HG02884 (cell line): ENCODE measurements around the gene ACTMAP.

ENCODE experiments used
- ATAC-seq: cut with Tn5 transposase; IDR thresholded peaks from one replicate; pipeline ENCODE4 v1.9.1; 2021; ENCODE audit warnings: mild to moderate bottlenecking, moderate library complexity; ENCODE audit not compliant: unreplicated experiment

The ACTMAP gene

DNA sequence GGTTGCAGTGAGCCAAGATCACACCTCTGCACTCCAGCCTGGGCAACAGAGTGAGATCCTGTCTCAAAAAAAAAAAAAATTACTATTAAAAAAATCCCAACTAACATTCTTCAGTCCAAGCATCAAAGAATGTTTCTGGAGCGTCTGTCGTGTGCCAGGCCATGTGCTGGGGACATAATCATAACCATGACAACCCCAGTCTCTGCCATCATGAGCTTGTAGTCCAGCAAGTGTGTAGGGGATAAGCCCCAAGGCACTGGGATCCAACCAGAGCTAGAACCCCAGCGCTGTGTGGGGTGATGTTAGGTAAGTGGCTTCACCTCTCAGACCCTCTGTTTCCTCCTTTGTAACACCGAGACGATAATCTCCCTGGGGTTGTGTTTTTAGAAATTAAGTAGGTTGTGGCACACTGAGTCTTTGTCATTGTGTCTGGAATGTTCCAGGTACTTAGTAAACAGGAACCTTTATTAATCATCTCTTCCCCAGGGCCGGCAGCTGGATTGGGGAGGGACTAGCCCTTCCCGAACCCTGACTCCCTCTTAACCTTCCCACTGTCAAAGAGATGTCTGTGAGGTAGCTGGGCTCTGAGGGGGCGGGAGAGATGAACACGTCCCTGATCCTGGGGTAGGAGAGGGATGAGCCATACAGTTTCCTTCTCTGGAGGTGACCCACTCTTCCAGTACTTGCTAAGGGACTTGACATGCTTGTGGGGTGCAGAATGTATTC, 28.2 kb downstream of the ACTMAP start:
- ATAC-seq: no peak

DNA sequence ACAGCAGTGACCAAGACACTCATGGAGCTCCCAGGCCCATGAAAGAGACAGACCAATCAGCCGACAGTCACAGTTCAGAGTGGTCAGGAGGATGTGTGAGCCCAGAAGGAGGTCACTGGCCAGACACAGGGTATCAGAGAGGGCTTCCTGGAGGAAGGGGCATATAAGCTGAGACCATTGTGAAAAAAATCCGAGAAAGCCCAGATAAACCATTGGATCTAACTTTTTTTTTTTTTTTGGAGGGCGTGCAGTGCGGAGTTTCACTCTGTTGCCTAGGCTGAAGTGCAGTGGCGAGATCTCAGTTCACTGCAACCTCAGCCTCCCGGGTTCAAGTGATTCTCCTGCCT, 29.2 kb downstream of the ACTMAP start:
- no peak for ATAC-seq

DNA sequence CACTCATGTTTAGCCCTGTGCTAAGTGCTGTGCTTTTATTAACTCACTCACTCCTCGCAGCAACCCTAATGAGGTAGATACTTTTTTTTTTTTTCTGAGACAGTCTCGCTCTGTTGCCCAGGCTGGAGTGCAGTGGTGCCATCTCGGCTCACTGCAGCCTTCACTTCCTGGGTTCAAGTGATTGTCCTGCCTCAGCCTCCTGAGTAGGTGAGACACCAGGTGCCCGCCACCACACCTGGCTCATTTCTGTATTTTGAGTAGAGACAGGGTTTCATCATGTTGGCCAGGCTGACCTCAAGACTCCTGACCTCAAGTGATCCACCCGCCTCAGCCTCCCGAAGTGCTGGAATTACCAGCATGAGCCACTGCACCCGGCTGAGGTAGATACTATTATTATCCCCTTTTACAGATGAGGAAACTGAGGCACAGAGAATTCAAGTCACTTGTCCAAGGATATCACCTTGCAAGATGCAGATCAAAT, 30.8 kb downstream of the ACTMAP start:
- ATAC-seq: no peak

DNA sequence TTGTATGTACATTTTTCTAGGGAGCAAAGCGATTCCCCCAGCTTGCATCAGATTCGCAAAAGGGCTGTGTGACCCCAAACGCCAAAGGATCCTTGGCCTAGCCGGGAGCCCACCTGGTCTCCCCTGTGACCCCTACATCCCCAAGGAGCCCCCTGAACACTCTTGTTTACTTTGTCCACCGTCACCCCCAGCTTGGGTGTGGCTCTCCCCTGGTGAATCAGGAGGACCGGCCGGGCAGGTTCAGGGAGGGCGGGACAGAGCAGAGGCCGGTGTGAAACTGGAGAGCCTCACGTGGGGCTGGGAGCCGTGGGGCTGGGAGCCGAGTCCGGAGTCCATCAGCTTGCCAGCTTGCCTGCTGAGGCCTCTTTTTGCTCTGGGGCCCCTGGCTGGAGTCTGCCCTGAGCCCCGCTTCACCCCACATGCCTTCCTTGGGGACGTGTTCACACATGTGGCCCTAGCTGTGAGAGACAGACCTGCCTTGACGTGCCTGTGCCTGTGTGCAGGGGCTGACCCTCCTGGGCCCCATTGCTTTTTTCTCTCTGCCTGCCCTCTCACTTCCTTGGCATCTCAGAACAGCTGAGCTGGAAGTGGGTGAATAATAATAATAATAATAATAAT, 31.4 kb downstream of the ACTMAP start:
- no peak for ATAC-seq

DNA sequence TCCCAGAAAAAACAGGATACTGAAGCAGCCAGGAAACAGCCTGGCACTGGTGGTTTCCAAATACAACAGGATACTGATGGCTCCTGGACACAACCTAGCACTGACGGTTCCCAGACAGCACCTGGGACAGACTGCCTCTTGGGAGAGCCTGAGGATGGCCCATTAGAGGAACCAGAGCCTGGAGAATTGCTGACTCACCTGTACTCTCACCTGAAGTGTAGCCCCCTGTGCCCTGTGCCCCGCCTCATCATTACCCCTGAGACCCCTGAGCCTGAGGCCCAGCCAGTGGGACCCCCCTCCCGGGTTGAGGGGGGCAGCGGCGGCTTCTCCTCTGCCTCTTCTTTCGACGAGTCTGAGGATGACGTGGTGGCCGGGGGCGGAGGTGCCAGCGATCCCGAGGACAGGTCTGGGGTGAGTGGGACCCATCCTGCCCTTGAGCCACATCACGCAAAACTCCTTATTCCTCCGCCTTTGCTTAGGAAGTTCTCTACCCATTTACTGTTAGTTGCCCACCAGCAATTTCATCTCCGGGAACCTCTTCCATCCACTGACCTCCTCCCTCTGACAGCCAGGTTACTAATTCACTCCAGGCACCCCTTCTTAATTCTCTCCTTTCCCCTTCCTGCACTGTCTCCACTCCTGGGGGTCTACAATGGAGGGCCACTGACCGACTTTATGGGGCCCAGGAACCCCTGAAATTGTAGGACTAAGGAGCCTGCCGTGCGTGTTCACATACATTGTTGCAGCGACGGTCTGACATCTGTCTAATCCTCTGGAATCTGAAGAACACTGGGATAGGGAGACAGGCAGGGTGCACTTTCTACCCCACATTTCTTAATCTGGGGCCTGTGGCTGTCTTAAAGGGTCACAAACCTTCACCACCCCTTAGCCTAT, 32.1 kb downstream of the ACTMAP start:
- no peak for ATAC-seq

DNA sequence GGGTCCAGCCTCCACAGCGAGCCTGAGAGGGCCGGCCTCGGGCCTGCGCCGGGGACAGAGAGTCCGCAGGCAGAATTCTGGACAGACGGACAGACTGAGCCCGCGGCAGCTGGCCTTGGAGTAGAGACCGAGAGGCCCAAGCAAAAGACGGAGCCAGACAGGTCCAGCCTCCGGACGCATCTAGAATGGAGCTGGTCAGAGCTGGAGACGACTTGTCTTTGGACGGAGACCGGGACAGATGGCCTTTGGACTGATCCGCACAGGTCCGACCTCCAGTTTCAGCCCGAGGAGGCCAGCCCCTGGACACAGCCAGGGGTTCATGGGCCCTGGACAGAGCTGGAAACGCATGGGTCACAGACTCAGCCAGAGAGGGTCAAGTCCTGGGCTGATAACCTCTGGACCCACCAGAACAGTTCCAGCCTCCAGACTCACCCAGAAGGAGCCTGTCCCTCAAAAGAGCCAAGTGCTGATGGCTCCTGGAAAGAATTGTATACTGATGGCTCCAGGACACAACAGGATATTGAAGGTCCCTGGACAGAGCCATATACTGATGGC, 32.9 kb downstream of the ACTMAP start:
- no peak for ATAC-seq

DNA sequence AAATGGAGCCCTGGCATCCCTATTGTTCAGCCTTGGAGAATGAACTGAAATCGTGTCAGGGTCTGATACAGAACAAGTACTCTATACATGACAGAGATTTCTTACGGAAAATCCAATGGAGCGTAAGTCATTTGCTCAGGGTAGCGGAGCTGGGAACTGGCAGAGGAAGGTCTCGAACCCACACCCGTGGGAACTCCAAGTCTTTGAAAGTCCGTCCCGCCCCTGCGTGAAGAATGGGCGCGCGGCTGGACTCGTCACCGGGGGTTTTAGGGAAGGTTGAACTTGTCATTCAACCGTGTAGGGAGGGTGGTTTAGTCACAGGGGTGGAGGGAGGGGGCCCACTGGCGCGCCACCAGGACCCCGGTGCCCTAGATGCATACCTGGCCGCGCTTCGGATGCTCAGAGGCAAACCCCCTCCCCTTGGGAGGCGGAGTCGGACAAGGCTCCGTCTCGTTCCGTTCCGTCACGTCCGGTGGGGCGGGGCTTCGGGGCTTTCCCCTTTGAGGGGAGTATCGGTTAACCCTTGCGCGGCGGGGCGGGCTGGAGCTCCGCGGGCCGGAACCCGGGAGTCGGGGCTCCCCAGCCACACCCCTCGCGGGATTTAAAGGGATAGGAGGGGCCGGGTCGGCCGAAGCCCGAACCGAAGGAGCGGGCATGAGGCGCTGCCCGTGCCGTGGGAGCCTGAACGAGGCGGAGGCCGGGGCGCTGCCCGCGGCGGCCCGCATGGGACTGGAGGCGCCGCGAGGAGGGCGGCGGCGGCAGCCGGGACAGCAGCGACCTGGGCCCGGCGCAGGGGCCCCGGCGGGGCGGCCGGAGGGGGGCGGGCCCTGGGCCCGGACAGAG, 33.6 kb downstream of the ACTMAP start, which contains the start of the genes COQ8B and ITPKC:
Gene COQ8B (minus strand): TSS at position 405 of the 843 bp plus-strand sequence. CDS start 2,254 bp downstream, outside the sequence.
Gene ITPKC (plus strand): TSS at position 631 of the 843 bp plus-strand sequence. CDS start 24 bp downstream, at position 655.
- peak; percentile 70 for ATAC-seq

DNA sequence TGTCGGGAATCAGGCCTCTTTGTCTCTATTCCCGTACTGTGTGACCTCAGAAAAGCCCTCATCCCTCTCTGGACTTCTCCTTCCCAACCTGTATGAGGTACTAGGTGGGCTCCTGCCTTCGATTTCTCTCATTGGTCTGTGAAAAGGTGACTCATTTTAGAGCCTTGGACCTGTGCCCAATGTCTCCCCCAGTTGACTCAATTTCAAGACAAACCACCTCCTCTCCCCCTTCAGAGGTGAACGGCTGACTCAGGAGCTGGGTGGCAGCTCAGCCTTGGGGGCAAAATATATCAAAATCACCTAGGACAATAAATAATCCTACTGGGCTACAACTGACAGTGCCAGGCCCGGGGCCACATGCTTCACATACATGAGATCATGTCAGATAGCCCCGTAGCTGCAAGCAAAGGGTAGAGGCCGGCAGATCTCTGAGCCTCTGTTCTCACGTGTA, 34.2 kb downstream of the ACTMAP start:
- ATAC-seq: no peak

DNA sequence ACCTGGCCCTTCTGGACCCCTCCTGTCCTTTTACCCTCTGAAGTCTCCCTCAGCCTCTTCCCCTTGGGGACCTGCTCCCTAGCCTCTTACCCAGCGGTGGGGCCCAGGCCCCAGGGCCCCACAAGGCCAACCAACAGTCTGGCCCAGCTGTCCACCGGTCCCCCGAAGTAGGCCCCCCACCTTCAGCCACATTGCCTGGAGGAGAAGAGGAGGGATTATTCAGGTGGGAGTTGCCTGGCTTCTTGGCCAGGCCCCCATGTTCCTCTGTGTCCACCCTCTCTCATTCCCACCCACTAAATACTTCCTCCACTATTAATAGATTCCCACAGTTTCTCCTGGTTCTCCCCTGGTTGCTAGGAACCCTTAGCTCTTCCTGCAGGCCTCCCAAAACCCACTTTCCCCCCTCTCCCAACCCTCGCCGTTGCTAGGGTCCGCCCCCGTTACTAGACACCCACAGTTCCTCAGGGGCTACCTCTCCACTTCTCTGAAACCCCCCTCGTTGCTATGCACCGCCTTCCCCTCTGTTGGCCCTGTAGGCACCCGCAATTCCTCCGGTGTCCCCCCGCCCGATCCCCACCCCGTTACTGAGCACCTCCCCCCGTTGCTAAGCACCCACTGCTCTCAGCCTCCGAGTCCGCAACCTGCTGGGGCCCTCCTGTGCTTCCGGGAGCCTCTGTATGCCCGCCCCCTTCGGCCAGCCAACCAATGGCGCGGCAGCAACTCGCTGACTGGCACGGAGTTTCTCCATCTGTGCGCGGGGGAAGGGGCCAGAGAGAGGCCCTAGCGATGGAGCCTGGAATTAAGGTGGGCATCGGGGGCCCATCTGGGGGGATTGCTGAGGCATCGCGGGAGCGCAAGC, 35.6 kb downstream of the ACTMAP start:
- peak; percentile 33 for ATAC-seq

DNA sequence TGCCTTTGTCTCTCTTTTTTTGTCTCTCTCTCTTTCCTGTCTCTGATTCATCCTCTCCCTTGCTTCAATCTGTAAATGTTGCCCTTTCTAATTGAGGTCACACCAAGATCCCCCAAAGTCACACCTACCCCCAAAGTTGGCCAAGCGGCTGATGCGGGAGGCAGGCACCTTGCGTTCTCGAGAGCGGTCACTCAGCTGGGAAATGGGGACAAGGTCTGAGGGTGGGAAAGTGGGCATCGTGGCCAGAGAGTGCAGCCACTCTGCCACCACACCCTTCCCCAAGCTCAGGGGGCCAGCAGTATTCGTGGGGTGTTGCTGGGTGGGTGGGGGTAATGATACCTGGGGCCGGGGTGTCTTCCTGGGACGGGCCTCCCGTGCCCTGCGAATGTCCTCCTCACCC, 36.3 kb downstream of the ACTMAP start:
- ATAC-seq: no peak

DNA sequence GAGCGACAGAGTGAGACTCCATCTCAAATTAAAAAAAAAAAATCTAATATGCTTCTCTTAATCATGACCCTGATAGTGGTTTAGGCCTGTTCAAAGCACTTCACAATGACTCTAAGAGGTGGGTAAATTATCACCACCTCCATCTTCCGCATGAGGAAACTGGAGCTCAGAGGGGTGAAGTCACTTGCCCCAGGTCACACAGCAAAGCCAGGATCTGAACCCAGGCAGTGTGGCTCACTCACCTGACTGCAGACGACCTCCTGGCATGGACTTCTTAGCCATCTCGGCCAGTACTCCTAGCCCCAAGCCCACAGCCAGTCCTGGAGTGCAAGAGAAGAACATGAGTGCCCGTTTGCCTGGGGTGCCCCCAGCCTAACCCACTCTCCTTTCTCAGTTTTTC, 40.5 kb downstream of the ACTMAP start:
- ATAC-seq: no peak

DNA sequence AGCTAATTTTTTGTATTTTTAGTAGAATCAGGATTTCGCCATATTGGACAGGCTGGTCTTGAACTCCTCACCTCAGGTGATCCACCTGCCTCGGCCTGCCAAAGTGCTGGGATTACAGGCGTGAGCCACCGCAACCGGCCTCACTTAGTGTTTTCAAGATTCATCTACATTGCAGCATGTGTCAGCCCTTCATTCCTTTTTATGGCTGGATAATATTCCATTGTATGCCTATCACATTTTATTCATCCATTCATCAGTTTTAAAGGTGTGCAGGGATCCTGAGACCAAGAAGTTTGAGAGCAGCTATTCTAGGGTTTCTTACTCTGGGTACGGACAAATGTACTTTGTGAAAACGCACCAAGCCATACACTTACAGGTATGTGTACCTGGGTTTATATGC, 42.7 kb downstream of the ACTMAP start:
- no peak for ATAC-seq

DNA sequence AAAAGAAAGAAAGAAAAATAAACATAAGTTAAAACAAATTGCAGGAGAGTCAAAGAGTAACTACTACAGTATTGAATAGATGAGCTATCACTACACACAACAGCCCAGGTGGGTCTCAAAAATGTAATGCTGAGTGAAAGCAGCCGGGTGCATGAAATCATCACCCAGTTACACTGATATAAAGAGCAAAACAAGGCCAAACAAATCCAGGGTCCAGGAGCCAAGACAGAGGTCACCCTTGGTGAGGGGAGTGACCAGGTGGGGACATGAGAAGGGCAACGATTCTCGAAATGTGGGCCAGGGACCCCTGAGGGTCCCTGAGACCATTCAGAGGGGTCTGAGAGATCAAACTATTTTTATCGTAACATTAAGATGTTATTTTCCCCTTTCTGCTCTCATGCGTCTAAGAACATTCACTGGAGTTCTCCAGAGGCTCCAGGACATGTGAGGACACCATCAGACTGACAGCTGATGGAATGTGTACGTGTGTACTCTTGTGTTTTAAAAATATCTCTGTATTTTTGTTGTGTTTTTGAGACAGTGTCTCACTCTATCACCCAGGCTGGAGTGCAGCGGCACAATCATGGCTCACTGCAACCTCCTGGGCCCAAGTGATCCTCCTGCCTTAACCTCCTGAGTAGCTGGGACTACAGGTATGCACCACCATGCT, 44.2 kb downstream of the ACTMAP start:
- ATAC-seq: no peak

DNA sequence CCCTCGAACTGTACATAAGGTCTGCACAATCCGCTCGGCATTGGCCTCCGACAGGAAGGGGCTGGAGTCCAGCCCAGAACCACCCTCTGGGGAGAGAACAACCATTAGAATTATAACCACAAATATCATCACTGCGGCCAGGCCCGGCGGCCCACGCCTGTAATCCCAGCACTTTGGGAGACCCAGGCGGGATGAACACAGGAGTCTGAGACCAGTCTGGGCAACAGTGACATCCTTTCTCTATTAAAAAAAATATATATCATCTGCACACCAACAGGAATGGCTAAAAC, 45.0 kb downstream of the ACTMAP start:
- no peak for ATAC-seq

DNA sequence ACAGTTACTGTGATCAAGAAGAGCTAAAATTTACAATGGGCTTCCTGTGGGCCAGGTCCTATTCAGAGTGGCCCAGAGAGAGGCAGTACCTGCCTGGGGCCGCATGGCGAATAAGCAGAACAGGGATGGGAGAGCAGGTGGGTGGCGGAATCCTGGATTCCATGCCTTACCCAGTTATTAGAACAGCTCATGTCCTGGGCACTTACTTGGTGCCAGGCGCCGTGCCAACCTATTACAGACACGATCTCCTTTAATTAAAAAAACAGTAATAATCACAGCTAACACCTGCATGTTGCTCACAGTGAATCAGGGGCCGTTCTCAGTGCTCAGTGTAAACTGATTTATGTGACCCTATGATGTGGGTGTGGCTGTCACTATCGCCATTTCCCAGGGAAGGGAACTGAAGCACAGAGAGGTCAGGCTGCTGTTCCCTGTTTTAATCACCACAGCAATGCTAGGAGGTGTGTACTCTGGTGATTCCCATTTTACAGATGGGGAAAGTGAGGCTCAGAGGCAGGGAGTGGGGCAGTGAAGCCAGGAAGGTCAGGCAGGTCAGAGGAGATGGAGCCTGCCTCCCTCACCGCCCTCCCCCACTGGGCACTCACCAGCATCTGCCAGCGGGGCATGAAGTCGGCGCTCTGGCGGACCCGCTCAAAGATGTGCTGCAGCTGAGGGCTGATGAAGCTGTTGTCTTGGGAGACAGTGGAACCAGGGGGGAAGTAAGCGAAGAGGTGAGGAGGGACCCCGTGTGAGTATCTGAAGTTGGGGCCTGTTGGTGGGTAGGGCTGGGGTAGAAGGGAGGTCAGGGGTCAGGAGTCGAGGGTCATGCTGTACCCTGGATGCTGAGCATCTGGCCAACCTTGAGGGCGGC, 45.6 kb downstream of the ACTMAP start:
- no peak for ATAC-seq

DNA sequence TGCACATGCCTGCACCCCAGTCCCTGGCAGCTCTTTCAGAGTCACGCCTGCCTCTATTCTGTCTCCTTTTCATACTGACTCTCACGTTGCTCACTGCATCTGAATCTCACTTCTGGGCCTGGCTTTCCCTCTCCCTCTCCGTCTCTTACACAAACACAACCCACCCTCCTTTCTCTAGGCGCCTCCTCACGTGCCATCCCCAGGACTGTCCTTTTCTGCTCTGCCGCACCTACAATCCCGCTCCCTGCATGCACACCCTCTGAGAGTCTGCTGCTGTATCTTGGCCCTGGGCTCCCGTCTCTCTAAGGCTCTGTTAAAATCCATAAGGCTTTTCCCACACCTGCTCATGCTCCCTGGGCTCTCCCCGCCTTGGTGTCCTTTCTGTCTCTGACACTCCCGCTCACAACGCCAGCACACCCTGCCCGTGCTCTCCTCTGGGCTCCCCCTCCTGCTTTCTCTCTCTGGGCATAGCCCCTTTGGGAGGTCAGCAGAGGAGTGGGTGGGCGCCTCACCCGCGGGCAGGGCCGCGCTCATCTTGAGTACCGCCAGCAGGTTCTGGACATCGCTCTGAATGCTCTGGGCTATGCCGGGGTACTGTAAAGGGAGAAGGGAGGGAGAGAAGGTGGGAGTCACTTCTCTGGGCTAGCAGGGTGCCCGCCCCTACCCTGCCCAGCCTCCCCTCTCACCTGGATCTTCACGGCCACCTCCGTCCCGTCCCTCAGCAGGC, 47.1 kb downstream of the ACTMAP start:
- ATAC-seq: no peak

DNA sequence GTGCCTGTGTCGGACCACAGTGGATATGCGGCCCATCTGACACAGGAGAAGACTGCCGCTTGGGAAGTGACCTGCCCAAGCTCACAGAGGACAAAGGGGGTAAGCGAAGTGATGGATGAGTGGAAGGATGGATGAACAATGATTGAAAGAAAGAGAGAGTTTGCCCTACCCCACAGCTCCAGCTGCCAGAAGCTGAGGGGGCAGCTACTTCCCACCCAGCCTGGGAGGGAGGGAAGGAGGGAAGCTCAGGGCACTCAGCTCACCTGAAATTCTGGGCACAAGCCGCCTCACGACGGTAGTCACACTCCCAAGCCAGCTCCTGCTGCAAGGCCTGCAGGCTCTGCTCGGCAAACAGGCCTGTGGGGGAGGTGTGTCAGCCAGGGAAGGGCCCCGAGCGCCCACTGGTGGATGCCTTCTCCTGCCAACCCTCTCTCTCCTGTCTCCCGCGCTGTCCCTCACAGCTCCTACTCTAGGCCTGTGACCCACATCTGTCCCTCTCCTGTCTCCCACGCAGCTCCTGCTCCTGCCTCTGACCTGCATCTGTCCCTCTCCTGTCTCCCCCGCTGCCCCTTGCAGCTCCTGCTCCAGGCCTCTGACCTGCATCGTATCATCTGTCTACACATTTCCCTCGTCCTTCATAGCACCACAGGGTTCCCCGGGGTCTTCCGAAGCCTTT, 47.8 kb downstream of the ACTMAP start:
- ATAC-seq: no peak
